ENCODE results near the gene CAVIN2.

Gene CAVIN2

DNA sequence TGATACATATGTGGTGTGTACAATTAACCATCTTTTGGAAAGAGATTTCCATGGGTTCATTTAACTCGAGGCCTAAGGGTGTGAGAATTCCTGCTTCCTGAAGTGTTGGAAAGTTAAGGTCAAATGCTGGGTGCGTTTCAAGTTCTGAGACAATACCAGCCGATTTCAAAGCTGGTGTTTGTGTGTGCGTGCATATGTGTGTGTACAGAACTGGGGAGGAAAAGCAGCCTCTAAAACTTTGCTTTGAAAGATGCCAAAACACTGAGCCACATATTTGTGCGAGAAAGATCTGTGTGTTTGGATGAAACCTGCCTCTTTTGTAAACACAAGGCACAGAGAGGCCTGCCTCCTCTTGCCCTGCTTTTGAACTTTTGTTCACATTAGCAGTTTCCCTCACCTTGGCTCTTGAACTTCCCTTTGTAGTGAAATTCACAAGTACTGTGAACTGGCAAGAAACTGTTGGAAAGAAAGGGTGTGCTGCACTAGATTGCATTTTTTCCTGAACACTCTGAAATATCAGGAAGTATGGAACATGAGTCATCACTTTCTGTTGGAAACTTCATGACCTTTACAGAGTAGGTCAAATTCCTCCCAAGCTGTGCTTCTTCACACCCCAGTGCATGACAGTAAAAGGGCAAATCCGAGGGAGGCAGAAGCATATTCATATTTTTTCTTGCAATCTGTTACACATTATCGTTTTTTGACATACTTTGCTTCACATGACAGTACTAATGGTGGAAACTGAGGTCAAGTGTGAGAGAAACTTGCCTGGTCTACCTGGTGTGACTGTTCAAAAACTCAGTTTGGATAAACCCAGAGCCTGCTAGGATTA, 20.0 kb upstream of the CAVIN2 start:
- Histone ChIP-seq H3K9me2 (replicated peaks; ENCODE audit: low read depth, low read length) (no peaks in the 10 kb centered on the region), H2AFZ (ENCODE audit: low read length) (peak overlapping the region; percentile 47; the same call in 1 of the 2 replicates), H3K36me3 (ENCODE audit: insufficient read depth, low read length) (no peaks in the 10 kb centered on the region), H3K9ac (ENCODE audit: low read depth, low read length, poor library complexity, severe bottlenecking) (no peak overlapping the region), H3F3A (ENCODE audit: low read depth) (no peaks in the 10 kb centered on the region), H4K20me1 (ENCODE audit: insufficient read depth, low read length, poor library complexity, severe bottlenecking) (no peaks in the 10 kb centered on the region), H3K4me3 (ENCODE audit: low read length, poor library complexity, severe bottlenecking) (no peak overlapping the region), H3K79me2 (ENCODE audit: insufficient read depth, low read length) (no peaks in the 10 kb centered on the region), H3K27me3 (ENCODE audit: insufficient read depth, low read length, poor library complexity, severe bottlenecking) (no peaks in the 10 kb centered on the region), H3K9me3 (ENCODE audit: insufficient read depth, low read depth, low read length) (no peaks in the 10 kb centered on the region), H3K4me2 (ENCODE audit: low read depth, low read length, poor library complexity, severe bottlenecking) (no peak overlapping the region), H3K4me1 (ENCODE audit: insufficient read depth, low read length, poor library complexity, severe bottlenecking) (no peaks in the 10 kb centered on the region)
- TF ChIP-seq, protein P1, sequence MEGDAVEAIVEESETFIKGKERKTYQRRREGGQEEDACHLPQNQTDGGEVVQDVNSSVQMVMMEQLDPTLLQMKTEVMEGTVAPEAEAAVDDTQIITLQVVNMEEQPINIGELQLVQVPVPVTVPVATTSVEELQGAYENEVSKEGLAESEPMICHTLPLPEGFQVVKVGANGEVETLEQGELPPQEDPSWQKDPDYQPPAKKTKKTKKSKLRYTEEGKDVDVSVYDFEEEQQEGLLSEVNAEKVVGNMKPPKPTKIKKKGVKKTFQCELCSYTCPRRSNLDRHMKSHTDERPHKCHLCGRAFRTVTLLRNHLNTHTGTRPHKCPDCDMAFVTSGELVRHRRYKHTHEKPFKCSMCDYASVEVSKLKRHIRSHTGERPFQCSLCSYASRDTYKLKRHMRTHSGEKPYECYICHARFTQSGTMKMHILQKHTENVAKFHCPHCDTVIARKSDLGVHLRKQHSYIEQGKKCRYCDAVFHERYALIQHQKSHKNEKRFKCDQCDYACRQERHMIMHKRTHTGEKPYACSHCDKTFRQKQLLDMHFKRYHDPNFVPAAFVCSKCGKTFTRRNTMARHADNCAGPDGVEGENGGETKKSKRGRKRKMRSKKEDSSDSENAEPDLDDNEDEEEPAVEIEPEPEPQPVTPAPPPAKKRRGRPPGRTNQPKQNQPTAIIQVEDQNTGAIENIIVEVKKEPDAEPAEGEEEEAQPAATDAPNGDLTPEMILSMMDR (conservative IDR thresholded peaks at IDR 0.05; ENCODE audit: low read length): no peak
- no peak for TF ChIP-seq EZH2phosphoT487 (IDR thresholded peaks at IDR 0.05; ENCODE audit: borderline replicate concordance)

DNA sequence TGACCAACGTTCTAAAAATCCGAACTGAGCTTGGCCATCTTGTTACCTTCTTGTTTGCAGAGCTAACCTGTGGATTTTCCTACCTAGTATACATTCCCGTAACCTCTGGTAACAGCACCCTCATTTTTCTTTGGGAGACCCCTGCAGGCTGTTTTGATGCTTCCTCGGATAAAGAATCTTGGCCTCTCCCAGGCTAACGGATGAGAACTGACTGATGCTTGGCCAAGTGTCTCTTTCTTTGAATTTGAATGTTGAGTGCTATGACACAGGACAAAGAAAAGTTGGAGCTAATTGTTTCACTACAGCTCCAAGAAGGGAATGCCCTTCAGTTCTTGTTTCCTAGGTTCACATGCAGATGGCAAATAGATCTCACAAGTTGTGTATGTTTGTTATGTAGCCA, 19.3 kb upstream of the CAVIN2 start:
- Histone ChIP-seq H3K9me2 (replicated peaks; ENCODE audit: low read depth, low read length) (no peaks in the 10 kb centered on the region), H3F3A (ENCODE audit: low read depth) (no peaks in the 10 kb centered on the region), H3K4me1 (ENCODE audit: insufficient read depth, low read length, poor library complexity, severe bottlenecking) (no peaks in the 10 kb centered on the region), H3K9me3 (ENCODE audit: insufficient read depth, low read depth, low read length) (no peaks in the 10 kb centered on the region), H2AFZ (ENCODE audit: low read length) (no peak overlapping the region), H3K4me2 (ENCODE audit: low read depth, low read length, poor library complexity, severe bottlenecking) (no peak overlapping the region), H3K9ac (ENCODE audit: low read depth, low read length, poor library complexity, severe bottlenecking) (no peak overlapping the region), H3K27me3 (ENCODE audit: insufficient read depth, low read length, poor library complexity, severe bottlenecking) (no peaks in the 10 kb centered on the region), H3K4me3 (ENCODE audit: low read length, poor library complexity, severe bottlenecking) (no peak overlapping the region), H4K20me1 (ENCODE audit: insufficient read depth, low read length, poor library complexity, severe bottlenecking) (no peaks in the 10 kb centered on the region), H3K79me2 (ENCODE audit: insufficient read depth, low read length) (no peaks in the 10 kb centered on the region), H3K36me3 (ENCODE audit: insufficient read depth, low read length) (no peaks in the 10 kb centered on the region)
- TF ChIP-seq EZH2phosphoT487 (IDR thresholded peaks at IDR 0.05; ENCODE audit: borderline replicate concordance): no peak
- TF ChIP-seq, protein P1 (conservative IDR thresholded peaks at IDR 0.05; ENCODE audit: low read length): no peak

DNA sequence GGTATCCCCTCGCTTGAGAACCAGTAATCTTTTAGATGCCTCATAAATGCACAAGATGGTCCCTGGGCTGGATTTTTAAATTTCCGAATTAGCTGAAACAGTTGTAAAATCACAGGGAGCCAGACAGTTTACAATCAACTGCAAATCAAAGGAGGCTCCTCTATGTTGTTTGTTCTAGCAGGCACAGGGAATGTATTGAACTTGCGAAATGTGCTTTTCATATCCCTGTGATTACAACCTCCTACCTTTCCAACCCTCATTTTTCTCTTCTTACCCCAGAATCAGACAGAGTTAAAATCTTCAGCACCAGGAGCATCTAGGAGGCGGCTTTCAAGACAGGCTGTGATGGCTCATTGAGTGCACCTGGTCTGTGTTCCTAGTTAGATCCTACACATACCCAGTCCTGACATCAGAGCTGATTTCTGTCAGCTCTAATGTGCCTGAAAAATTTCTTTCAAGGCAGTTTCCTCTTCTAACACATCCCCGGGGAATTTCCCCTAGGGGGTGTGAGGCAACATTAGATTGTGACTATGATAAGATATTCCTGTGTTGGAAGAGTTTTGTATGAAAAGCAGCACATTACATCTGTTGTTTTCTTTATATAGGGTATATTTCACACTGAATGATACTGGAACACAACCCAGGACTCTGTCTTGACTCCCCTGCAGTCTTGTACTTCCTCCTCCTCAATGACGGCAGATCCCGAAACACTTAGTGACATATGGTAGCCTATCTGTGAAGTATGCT, 17.9 kb upstream of the CAVIN2 start:
- Histone ChIP-seq H3F3A (ENCODE audit: low read depth) (no peaks in the 10 kb centered on the region), H3K9me2 (replicated peaks; ENCODE audit: low read depth, low read length) (no peaks in the 10 kb centered on the region), H3K4me1 (ENCODE audit: insufficient read depth, low read length, poor library complexity, severe bottlenecking) (no peaks in the 10 kb centered on the region), H3K4me3 (ENCODE audit: low read length, poor library complexity, severe bottlenecking) (no peak overlapping the region), H2AFZ (ENCODE audit: low read length) (no peak overlapping the region), H3K79me2 (ENCODE audit: insufficient read depth, low read length) (no peaks in the 10 kb centered on the region), H3K27me3 (ENCODE audit: insufficient read depth, low read length, poor library complexity, severe bottlenecking) (no peaks in the 10 kb centered on the region), H3K36me3 (ENCODE audit: insufficient read depth, low read length) (no peaks in the 10 kb centered on the region), H3K4me2 (ENCODE audit: low read depth, low read length, poor library complexity, severe bottlenecking) (no peak overlapping the region), H3K9me3 (ENCODE audit: insufficient read depth, low read depth, low read length) (no peaks in the 10 kb centered on the region), H4K20me1 (ENCODE audit: insufficient read depth, low read length, poor library complexity, severe bottlenecking) (no peaks in the 10 kb centered on the region), H3K9ac (ENCODE audit: low read depth, low read length, poor library complexity, severe bottlenecking) (no peak overlapping the region)
- TF ChIP-seq EZH2phosphoT487 (IDR thresholded peaks at IDR 0.05; ENCODE audit: borderline replicate concordance): no peak
- TF ChIP-seq, protein P1 (conservative IDR thresholded peaks at IDR 0.05; ENCODE audit: low read length): no peak
